ENCODE data around the gene PTPN14. TPM values are rescaled to one million over a fixed set of nuclear protein-coding genes. Genes with fewer than 3 reads are reported as not detected.

Gene PTPN14
- total and polyA plus RNA-seq, 2 of the 8 experiments (the other 6 are each of a cell fraction or from before 2014, with no cell fraction given) = 14.4 to 93.6 TPM

DNA sequence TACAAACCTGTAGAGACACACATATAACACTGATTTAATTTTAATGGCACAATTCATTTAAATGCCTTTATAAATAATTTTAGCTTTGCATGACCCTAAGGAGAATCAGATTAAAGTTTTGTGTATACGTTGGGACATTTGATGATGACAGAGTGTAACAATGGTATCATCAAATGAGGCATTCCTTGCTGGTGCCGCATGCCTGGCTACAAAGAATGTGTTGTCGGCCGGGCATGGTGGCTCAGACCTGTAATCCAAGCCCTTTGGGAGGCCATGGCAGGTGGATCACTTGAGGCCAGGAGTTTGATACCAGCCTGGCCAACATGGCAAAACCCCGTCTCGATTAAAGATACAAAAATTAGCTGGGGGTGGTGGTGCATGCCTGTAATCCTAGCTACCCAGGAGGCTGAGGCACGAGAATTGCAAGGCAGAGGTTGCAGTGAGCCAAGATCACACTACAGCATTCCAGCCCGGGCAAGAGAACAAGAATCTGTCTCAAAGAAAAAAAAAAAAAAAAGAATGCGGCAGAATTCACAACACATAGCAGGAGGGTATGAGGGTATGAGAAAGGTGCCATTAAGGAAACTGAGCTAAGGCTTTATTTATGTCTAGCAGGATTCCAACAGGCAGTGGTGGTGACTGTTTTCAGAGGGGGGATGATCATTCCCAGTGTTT, 58.9 kb downstream of the PTPN14 start (continued):
- TF ChIP-seq, protein P1, sequence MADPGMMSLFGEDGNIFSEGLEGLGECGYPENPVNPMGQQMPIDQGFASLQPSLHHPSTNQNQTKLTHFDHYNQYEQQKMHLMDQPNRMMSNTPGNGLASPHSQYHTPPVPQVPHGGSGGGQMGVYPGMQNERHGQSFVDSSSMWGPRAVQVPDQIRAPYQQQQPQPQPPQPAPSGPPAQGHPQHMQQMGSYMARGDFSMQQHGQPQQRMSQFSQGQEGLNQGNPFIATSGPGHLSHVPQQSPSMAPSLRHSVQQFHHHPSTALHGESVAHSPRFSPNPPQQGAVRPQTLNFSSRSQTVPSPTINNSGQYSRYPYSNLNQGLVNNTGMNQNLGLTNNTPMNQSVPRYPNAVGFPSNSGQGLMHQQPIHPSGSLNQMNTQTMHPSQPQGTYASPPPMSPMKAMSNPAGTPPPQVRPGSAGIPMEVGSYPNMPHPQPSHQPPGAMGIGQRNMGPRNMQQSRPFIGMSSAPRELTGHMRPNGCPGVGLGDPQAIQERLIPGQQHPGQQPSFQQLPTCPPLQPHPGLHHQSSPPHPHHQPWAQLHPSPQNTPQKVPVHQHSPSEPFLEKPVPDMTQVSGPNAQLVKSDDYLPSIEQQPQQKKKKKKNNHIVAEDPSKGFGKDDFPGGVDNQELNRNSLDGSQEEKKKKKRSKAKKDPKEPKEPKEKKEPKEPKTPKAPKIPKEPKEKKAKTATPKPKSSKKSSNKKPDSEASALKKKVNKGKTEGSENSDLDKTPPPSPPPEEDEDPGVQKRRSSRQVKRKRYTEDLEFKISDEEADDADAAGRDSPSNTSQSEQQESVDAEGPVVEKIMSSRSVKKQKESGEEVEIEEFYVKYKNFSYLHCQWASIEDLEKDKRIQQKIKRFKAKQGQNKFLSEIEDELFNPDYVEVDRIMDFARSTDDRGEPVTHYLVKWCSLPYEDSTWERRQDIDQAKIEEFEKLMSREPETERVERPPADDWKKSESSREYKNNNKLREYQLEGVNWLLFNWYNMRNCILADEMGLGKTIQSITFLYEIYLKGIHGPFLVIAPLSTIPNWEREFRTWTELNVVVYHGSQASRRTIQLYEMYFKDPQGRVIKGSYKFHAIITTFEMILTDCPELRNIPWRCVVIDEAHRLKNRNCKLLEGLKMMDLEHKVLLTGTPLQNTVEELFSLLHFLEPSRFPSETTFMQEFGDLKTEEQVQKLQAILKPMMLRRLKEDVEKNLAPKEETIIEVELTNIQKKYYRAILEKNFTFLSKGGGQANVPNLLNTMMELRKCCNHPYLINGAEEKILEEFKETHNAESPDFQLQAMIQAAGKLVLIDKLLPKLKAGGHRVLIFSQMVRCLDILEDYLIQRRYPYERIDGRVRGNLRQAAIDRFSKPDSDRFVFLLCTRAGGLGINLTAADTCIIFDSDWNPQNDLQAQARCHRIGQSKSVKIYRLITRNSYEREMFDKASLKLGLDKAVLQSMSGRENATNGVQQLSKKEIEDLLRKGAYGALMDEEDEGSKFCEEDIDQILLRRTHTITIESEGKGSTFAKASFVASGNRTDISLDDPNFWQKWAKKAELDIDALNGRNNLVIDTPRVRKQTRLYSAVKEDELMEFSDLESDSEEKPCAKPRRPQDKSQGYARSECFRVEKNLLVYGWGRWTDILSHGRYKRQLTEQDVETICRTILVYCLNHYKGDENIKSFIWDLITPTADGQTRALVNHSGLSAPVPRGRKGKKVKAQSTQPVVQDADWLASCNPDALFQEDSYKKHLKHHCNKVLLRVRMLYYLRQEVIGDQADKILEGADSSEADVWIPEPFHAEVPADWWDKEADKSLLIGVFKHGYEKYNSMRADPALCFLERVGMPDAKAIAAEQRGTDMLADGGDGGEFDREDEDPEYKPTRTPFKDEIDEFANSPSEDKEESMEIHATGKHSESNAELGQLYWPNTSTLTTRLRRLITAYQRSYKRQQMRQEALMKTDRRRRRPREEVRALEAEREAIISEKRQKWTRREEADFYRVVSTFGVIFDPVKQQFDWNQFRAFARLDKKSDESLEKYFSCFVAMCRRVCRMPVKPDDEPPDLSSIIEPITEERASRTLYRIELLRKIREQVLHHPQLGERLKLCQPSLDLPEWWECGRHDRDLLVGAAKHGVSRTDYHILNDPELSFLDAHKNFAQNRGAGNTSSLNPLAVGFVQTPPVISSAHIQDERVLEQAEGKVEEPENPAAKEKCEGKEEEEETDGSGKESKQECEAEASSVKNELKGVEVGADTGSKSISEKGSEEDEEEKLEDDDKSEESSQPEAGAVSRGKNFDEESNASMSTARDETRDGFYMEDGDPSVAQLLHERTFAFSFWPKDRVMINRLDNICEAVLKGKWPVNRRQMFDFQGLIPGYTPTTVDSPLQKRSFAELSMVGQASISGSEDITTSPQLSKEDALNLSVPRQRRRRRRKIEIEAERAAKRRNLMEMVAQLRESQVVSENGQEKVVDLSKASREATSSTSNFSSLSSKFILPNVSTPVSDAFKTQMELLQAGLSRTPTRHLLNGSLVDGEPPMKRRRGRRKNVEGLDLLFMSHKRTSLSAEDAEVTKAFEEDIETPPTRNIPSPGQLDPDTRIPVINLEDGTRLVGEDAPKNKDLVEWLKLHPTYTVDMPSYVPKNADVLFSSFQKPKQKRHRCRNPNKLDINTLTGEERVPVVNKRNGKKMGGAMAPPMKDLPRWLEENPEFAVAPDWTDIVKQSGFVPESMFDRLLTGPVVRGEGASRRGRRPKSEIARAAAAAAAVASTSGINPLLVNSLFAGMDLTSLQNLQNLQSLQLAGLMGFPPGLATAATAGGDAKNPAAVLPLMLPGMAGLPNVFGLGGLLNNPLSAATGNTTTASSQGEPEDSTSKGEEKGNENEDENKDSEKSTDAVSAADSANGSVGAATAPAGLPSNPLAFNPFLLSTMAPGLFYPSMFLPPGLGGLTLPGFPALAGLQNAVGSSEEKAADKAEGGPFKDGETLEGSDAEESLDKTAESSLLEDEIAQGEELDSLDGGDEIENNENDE (IDR thresholded peaks at IDR 0.05; ENCODE audit: insufficient replicate concordance, low read length) = no peak
- no peak for TF ChIP-seq SIX5 (IDR thresholded peaks at IDR 0.05; ENCODE audit: low read depth, low read length)
- no peak for TF ChIP-seq TAF1 (IDR thresholded peaks at IDR 0.05; ENCODE audit: low read depth, low read length)
- TF ChIP-seq TBP (IDR thresholded peaks at IDR 0.05; ENCODE audit: low read depth, low read length) = no peak
- no peak for TF ChIP-seq KDM5A (IDR thresholded peaks at IDR 0.05; ENCODE audit: low read length)
